Naive thymus-derived CD4-positive, alpha-beta T cell (primary cell): ENCODE measurements around the gene SEC62. TPM values are rescaled to one million over a fixed set of nuclear protein-coding genes. Genes with fewer than 3 reads are reported as not detected.

Experiments used
- ATAC-seq: fragments of 150-1000 bp; cut with Tn5 transposase; 2 replicates; pipeline ENCODE4 v1.10.0; 2021; ENCODE audit warnings: mild to moderate bottlenecking, moderate library complexity
- CTCF ChIA-PET: fragments of 350-600 bp; sonication (Branson Sonifier 250); formaldehyde crosslinking; loops from one replicate; lab custom pipeline; 2021; ENCODE audit warnings: antibody characterized with exemption; lab: Charles Lee
- POLR2A ChIA-PET: fragments of 350-600 bp; sonication (Branson Sonifier 250); formaldehyde crosslinking; loops from one replicate; lab custom pipeline; 2021; ENCODE audit warnings: antibody characterized with exemption, inconsistent platforms; lab: Charles Lee
- DNase-seq, 9 donors: peaks; one replicate each; pipeline versions ENCODE4 v3.0.0 to v3.0.0-alpha.2; 2020 to 2022; ENCODE audit warnings: mixed read lengths in 1 of 9
- H3K27ac ChIP-seq: one replicate; pipeline ENCODE4 v1.7.0; 2013; ENCODE audit warnings: mild to moderate bottlenecking, low read depth, low read length, moderate library complexity
- H3K27me3 ChIP-seq, 2 donors: one replicate each; pipeline ENCODE4 v1.7.0; 2013; ENCODE audit warnings: low read length in 2 of 2, mild to moderate bottlenecking in 2 of 2, moderate library complexity in 2 of 2; ENCODE audit not compliant: control insufficient read depth in 2 of 2, insufficient read depth in 2 of 2
- H3K36me3 ChIP-seq, 3 experiments: 1 replicate in 2 of 3; 2 replicates in 1 of 3; pipeline ENCODE4 v1.7.0; 2013; ENCODE audit warnings: low read length in 3 of 3, mild to moderate bottlenecking in 3 of 3, moderate library complexity in 1 of 3; ENCODE audit not compliant: insufficient read depth in 3 of 3, control insufficient read depth in 2 of 3
- H3K4me1 ChIP-seq, 2 donors: one replicate each; pipeline ENCODE4 v1.7.0; 2013; ENCODE audit warnings: low read length in 2 of 2, mild to moderate bottlenecking in 2 of 2, moderate library complexity in 1 of 2; ENCODE audit not compliant: control insufficient read depth in 2 of 2, insufficient read depth in 2 of 2
- H3K4me3 ChIP-seq: 2 replicates; pipeline ENCODE4 v1.7.0; 2013; ENCODE audit warnings: mild to moderate bottlenecking, low read length
- H3K9me3 ChIP-seq, 3 experiments: 1 replicate in 2 of 3; 2 replicates in 1 of 3; pipeline ENCODE4 v1.7.0; 2013; ENCODE audit warnings: low read length in 3 of 3; ENCODE audit not compliant: control insufficient read depth in 2 of 3
- H3K27ac Mint-ChIP-seq, 9 donors: one replicate each; pipeline ENCODE4 v1.8.0; 2020 to 2022; ENCODE audit warnings: mixed read lengths in 9 of 9, mild to moderate bottlenecking in 8 of 9, moderate library complexity in 5 of 9, inconsistent platforms in 2 of 9
- H3K27me3 Mint-ChIP-seq, 5 donors: one replicate each; pipeline ENCODE4 v1.8.0; 2021 to 2022; ENCODE audit warnings: mixed read lengths in 5 of 5, mild to moderate bottlenecking in 1 of 5
- H3K36me3 Mint-ChIP-seq, 5 donors: one replicate each; pipeline ENCODE4 v1.8.0; 2020 to 2022; ENCODE audit warnings: mixed read lengths in 5 of 5, mild to moderate bottlenecking in 3 of 5, inconsistent platforms in 1 of 5
- H3K4me1 Mint-ChIP-seq, 7 donors: one replicate each; pipeline ENCODE4 v1.8.0; 2020 to 2022; ENCODE audit warnings: mixed read lengths in 7 of 7, mild to moderate bottlenecking in 3 of 7, inconsistent platforms in 1 of 7
- H3K4me3 Mint-ChIP-seq, 10 donors: one replicate each; pipeline ENCODE4 v1.8.0; 2020 to 2022; ENCODE audit warnings: mild to moderate bottlenecking in 10 of 10, mixed read lengths in 10 of 10, moderate library complexity in 6 of 10, inconsistent platforms in 2 of 10
- H3K9me3 Mint-ChIP-seq, 11 donors: one replicate each; pipeline ENCODE4 v1.8.0; 2020 to 2022; ENCODE audit warnings: mixed read lengths in 11 of 11, mild to moderate bottlenecking in 4 of 11, inconsistent platforms in 1 of 11, moderate library complexity in 1 of 11
- intact Hi-C, 2 donors: fragments of 100-400 bp; cut with micrococcal nuclease; formaldehyde crosslinking; loops; one replicate each; pipeline ENCODE4 v1.15.1; 2023
- polyA plus RNA-seq, 2 donors: library from polyadenylated mRNA; unstranded; fragments of 300-500 nt; fragmentation: Illumina TruSeq; gene quantifications; one replicate each; pipeline ENCODE4 v1.2.3, GENCODE V29; 2021
- total RNA-seq, 6 experiments: library from RNA in 5 of 6; stranded (reverse) in 5 of 6; gene quantifications; 1 replicate in 5 of 6; 2 replicates in 1 of 6; pipeline ENCODE4 v1.2.3 and lab custom pipeline; 2021 to 2026

The SEC62 gene
- total and polyA plus RNA-seq, 7 experiments from 2014 or later, result 68.1 to 253 (median 110) TPM

- H3K9me3 ChIP-seq, result no peaks in the 10 kb centered on the region
- H3K9me3 Mint-ChIP-seq, result peaks cover 0 to 2% (median 0%) of the 10 kb centered on the region in 11 donors
- ChIA-PET CTCF (interaction anchor here (0.6 kb wide), 2 partner anchors 17 to 313 kb away, joined by 3 read pairs; no protein-coding TSS in a partner anchor), POLR2A (no interaction called here)
- peaks cover 0 to 4% (median 0%) of the 10 kb centered on the region in 5 donors for H3K27me3 Mint-ChIP-seq
- H3K27me3 ChIP-seq, result no peaks in the 10 kb centered on the region
- no peak overlapping the region for H3K4me3 ChIP-seq
- H3K27ac Mint-ChIP-seq, result peak overlapping the region in 3 of 9 donors; percentile 3 to 69 (median 56)
- H3K27ac ChIP-seq, result no peak overlapping the region
- H3K4me1 ChIP-seq, result no peaks in the 10 kb centered on the region
- no peak overlapping the region for H3K4me3 Mint-ChIP-seq
- H3K36me3 ChIP-seq, result no peaks in the 10 kb centered on the region
- peaks cover 0 to 3% (median 0%) of the 10 kb centered on the region in 5 donors for H3K36me3 Mint-ChIP-seq
- ATAC-seq (no peak), DNase-seq (no peak)
- peaks cover 7 to 15% (median 8%) of the 10 kb centered on the region in 7 donors for H3K4me1 Mint-ChIP-seq
- intact Hi-C loops, result no loop called here
Measured at GRCh38 chr3:169948559-169949448, 17.8 kb upstream of the SEC62 start.

GRCh38 chr3:169952045-169952444 lies 14.6 kb upstream of the SEC62 start:
- Histone ChIP-seq H3K4me1 (no peaks in the 10 kb centered on the region), H3K27ac (no peak overlapping the region), H3K9me3 (no peaks in the 10 kb centered on the region), H3K4me3 (no peak overlapping the region), H3K27me3 (no peaks in the 10 kb centered on the region), H3K36me3 (no peaks in the 10 kb centered on the region)
- ATAC-seq (peak; percentile 78), DNase-seq (no peak)
- H3K27me3 Mint-ChIP-seq, result peaks cover 0 to 13% (median 2%) of the 10 kb centered on the region in 5 donors
- intact Hi-C loops, result no loop called here
- H3K9me3 Mint-ChIP-seq, result peaks cover 0 to 7% (median 0%) of the 10 kb centered on the region in 11 donors
- no peak overlapping the region for H3K27ac Mint-ChIP-seq
- peaks cover 0 to 6% (median 0%) of the 10 kb centered on the region in 7 donors for H3K4me1 Mint-ChIP-seq
- ChIA-PET CTCF (no interaction called here), POLR2A (no interaction called here)
- peaks cover 0 to 5% (median 3%) of the 10 kb centered on the region in 5 donors for H3K36me3 Mint-ChIP-seq
- no peak overlapping the region for H3K4me3 Mint-ChIP-seq

GRCh38 chr3:169953462-169954141 lies 13.0 kb upstream of the SEC62 start:
- intact Hi-C loops, result no loop called here
- no peaks in the 10 kb centered on the region for H3K27me3 ChIP-seq
- CTCF ChIA-PET, result interaction anchor here (0.6 to 1.1 kb wide), 2 partner anchors 75 to 139 kb away, joined by 3 to 4 read pairs; no protein-coding TSS in a partner anchor
- peaks cover 0 to 5% (median 3%) of the 10 kb centered on the region in 5 donors for H3K36me3 Mint-ChIP-seq
- H3K27ac ChIP-seq, result no peak overlapping the region
- H3K27ac Mint-ChIP-seq, result no peak overlapping the region
- H3K4me3 ChIP-seq, result no peak overlapping the region
- ATAC-seq (no peak), DNase-seq (no peak)
- no peaks in the 10 kb centered on the region for H3K4me1 ChIP-seq
- H3K36me3 ChIP-seq, result no peaks in the 10 kb centered on the region
- POLR2A ChIA-PET, result interaction anchor here (0.6 to 6.1 kb wide), 3 partner anchors 13 to 471 kb away, joined by 3 to 36 read pairs (median 4); partner anchors contain the start of gene SEC62
- H3K9me3 ChIP-seq, result no peaks in the 10 kb centered on the region
- H3K27me3 Mint-ChIP-seq, result peaks cover 0 to 13% (median 6%) of the 10 kb centered on the region in 5 donors
- no peak overlapping the region for H3K4me3 Mint-ChIP-seq
- peaks cover 0 to 7% (median 0%) of the 10 kb centered on the region in 11 donors for H3K9me3 Mint-ChIP-seq
- H3K4me1 Mint-ChIP-seq, result peaks cover 0 to 5% (median 0%) of the 10 kb centered on the region in 7 donors

GRCh38 chr3:169954142-169954756 lies 12.4 kb upstream of the SEC62 start:
- no peak for DNase-seq

GRCh38 chr3:169955406-169955805 lies 11.2 kb upstream of the SEC62 start:
- Mint-ChIP-seq H3K9me3 (peaks cover 0 to 7% (median 0%) of the 10 kb centered on the region in 11 donors), H3K27me3 (peaks cover 0 to 13% (median 10%) of the 10 kb centered on the region in 5 donors), H3K4me3 (no peak overlapping the region), H3K27ac (no peak overlapping the region), H3K36me3 (peaks cover 0 to 9% (median 3%) of the 10 kb centered on the region in 5 donors), H3K4me1 (peaks cover 0 to 6% (median 0%) of the 10 kb centered on the region in 7 donors)
- no peaks in the 10 kb centered on the region for H3K9me3 ChIP-seq
- no peaks in the 10 kb centered on the region for H3K27me3 ChIP-seq
- CTCF ChIA-PET, result no interaction called here
- H3K4me1 ChIP-seq, result no peaks in the 10 kb centered on the region
- no peak overlapping the region for H3K4me3 ChIP-seq
- ATAC-seq, result no peak
- POLR2A ChIA-PET, result interaction anchor here (6.1 kb wide), 1 partner anchor 11 kb away, joined by 36 read pairs; the partner anchor contains the start of gene SEC62
- H3K36me3 ChIP-seq, result no peaks in the 10 kb centered on the region
- no peak for DNase-seq
- intact Hi-C loops, result no loop called here
- no peak overlapping the region for H3K27ac ChIP-seq

More at GRCh38 chr3:169954142-169954756, 12.4 kb upstream of the SEC62 start:
- ChIA-PET POLR2A (interaction anchor here (0.6 to 6.1 kb wide), 3 partner anchors 12 to 117 kb away, joined by 3 to 36 read pairs (median 3); partner anchors contain the start of gene SEC62), CTCF (interaction anchor here (1.1 kb wide), 1 partner anchor 140 kb away, joined by 4 read pairs; no protein-coding TSS in a partner anchor)
- H3K27me3 ChIP-seq, result no peaks in the 10 kb centered on the region
- H3K9me3 Mint-ChIP-seq, result peaks cover 0 to 7% (median 0%) of the 10 kb centered on the region in 11 donors
- peaks cover 0 to 13% (median 7%) of the 10 kb centered on the region in 5 donors for H3K27me3 Mint-ChIP-seq
- H3K36me3 Mint-ChIP-seq, result peaks cover 0 to 8% (median 3%) of the 10 kb centered on the region in 5 donors
- intact Hi-C loops, result no loop called here
- H3K9me3 ChIP-seq, result no peaks in the 10 kb centered on the region
- H3K4me1 Mint-ChIP-seq, result peaks cover 0 to 3% (median 0%) of the 10 kb centered on the region in 7 donors
- no peak overlapping the region for H3K27ac Mint-ChIP-seq
- no peak overlapping the region for H3K27ac ChIP-seq
- H3K4me3 Mint-ChIP-seq, result no peak overlapping the region
- peak; percentile 69 for ATAC-seq
- no peaks in the 10 kb centered on the region for H3K36me3 ChIP-seq
- no peak overlapping the region for H3K4me3 ChIP-seq
- no peaks in the 10 kb centered on the region for H3K4me1 ChIP-seq
